Natural killer cell treated with Interleukin-12 subunit alpha and Interleukin-12 subunit beta and Interleukin-15 and Interleukin-18, amount 100 ng/mL, for 72 hours (primary cell): Measurements from ENCODE around the gene AUTS2. TPM values are rescaled to one million over a fixed set of nuclear protein-coding genes. Genes with fewer than 3 reads are reported as not detected.

Experiments used
- ATAC-seq, 2 donors: fragments of 150-1000 bp; cut with Tn5 transposase in 1 of 2; sonication (Bioruptor Pico), chemical (Tn5 transposase) in 1 of 2; 2 replicates each; pipeline ENCODE4 v1.10.0; 2021
- DNase-seq: peaks from one replicate; pipeline ENCODE4 v3.0.0; 2022; ENCODE audit warnings: low spot score
- H3K27ac Mint-ChIP-seq, 2 donors: 1 replicate in 1 of 2; 2 replicates in 1 of 2; pipeline ENCODE4 v1.8.0; 2022; ENCODE audit warnings: mixed read lengths in 2 of 2, mild to moderate bottlenecking in 1 of 2, moderate library complexity in 1 of 2
- H3K27me3 Mint-ChIP-seq, 2 donors: 1 replicate in 1 of 2; 2 replicates in 1 of 2; pipeline ENCODE4 v1.8.0; 2022; ENCODE audit warnings: mixed read lengths in 2 of 2
- H3K36me3 Mint-ChIP-seq: one replicate; pipeline ENCODE4 v1.8.0; 2022; ENCODE audit warnings: mixed read lengths
- H3K4me1 Mint-ChIP-seq, 2 donors: 1 replicate in 1 of 2; 2 replicates in 1 of 2; pipeline ENCODE4 v1.8.0; 2022; ENCODE audit warnings: low read depth in 2 of 2, mixed read lengths in 2 of 2, mild to moderate bottlenecking in 1 of 2
- H3K4me3 Mint-ChIP-seq: one replicate; pipeline ENCODE4 v1.8.0; 2022; ENCODE audit warnings: mixed read lengths
- H3K9me3 Mint-ChIP-seq: 2 replicates; pipeline ENCODE4 v1.8.0; 2022; ENCODE audit warnings: mixed read lengths
- total RNA-seq, 2 donors: library from RNA; stranded (reverse); gene quantifications; one replicate each; pipeline ENCODE4 v1.2.3, GENCODE V29; 2022

AUTS2 gene
- total RNA-seq, 2 donors from 2014 or later, result 14.3 to 43.0 TPM

- no peaks in the 10 kb centered on the region for H3K36me3 Mint-ChIP-seq
- H3K9me3 Mint-ChIP-seq, result no peaks in the 10 kb centered on the region
- H3K4me1 Mint-ChIP-seq, result peaks cover 38 to 40% of the 10 kb centered on the region in 2 donors
- peak overlapping the region; percentile 4 for H3K4me3 Mint-ChIP-seq
- H3K27me3 Mint-ChIP-seq, result peaks cover 0 to 2% of the 10 kb centered on the region in 2 donors
- ATAC-seq (no peak), DNase-seq (no peak)
- peak overlapping the region in 1 of 2 donors; percentile 25 for H3K27ac Mint-ChIP-seq
Measured at GRCh38 chr7:69698109-69698825, 100.0 kb downstream of the AUTS2 start.

- H3K27me3 Mint-ChIP-seq, result no peaks in the 10 kb centered on the region
Measured at GRCh38 chr7:69699931-69700330, 101.7 kb downstream of the AUTS2 start.

GRCh38 chr7:69700331-69700730 is 102.1 kb downstream of the AUTS2 start:
- Mint-ChIP-seq H3K27ac (no peak overlapping the region), H3K9me3 (no peaks in the 10 kb centered on the region), H3K36me3 (no peaks in the 10 kb centered on the region), H3K4me1 (peaks cover 36 to 45% of the 10 kb centered on the region in 2 donors), H3K27me3 (no peaks in the 10 kb centered on the region), H3K4me3 (no peak overlapping the region)
- ATAC-seq, result no peak
- DNase-seq, result no peak

More at GRCh38 chr7:69699931-69700330, 101.7 kb downstream of the AUTS2 start:
- Mint-ChIP-seq H3K27ac (no peak overlapping the region), H3K36me3 (no peaks in the 10 kb centered on the region), H3K9me3 (no peaks in the 10 kb centered on the region), H3K4me1 (peaks cover 36 to 45% of the 10 kb centered on the region in 2 donors), H3K4me3 (no peak overlapping the region)
- DNase-seq, result no peak
- no peak for ATAC-seq

- DNase-seq (no peak), ATAC-seq (no peak)
- H3K27ac Mint-ChIP-seq, result no peak overlapping the region
- no peaks in the 10 kb centered on the region for H3K27me3 Mint-ChIP-seq
- peaks cover 30 to 37% of the 10 kb centered on the region in 2 donors for H3K4me1 Mint-ChIP-seq
- H3K36me3 Mint-ChIP-seq, result no peaks in the 10 kb centered on the region
- no peaks in the 10 kb centered on the region for H3K9me3 Mint-ChIP-seq
- H3K4me3 Mint-ChIP-seq, result no peak overlapping the region
Measured at GRCh38 chr7:69701288-69701687, 103.0 kb downstream of the AUTS2 start.

- Mint-ChIP-seq H3K9me3 (no peaks in the 10 kb centered on the region), H3K4me3 (no peak overlapping the region), H3K4me1 (peaks cover 19 to 27% of the 10 kb centered on the region in 2 donors), H3K27ac (no peak overlapping the region), H3K36me3 (no peaks in the 10 kb centered on the region), H3K27me3 (no peaks in the 10 kb centered on the region)
- DNase-seq (no peak), ATAC-seq (peak; percentile 53 to 57)
Measured at GRCh38 chr7:69702357-69702756, 104.1 kb downstream of the AUTS2 start.

GRCh38 chr7:69703099-69703498 is 104.8 kb downstream of the AUTS2 start:
- no peaks in the 10 kb centered on the region for H3K9me3 Mint-ChIP-seq
- DNase-seq (no peak), ATAC-seq (no peak)
- no peak overlapping the region for H3K4me3 Mint-ChIP-seq
- no peak overlapping the region for H3K27ac Mint-ChIP-seq
- peaks cover 0 to 2% of the 10 kb centered on the region in 2 donors for H3K27me3 Mint-ChIP-seq
- no peaks in the 10 kb centered on the region for H3K36me3 Mint-ChIP-seq
- peaks cover 11 to 20% of the 10 kb centered on the region in 2 donors for H3K4me1 Mint-ChIP-seq

- H3K27me3 Mint-ChIP-seq, result peaks cover 4 to 8% of the 10 kb centered on the region in 2 donors
Measured at GRCh38 chr7:69706070-69706469, 107.8 kb downstream of the AUTS2 start.

GRCh38 chr7:69708857-69709256 is 110.6 kb downstream of the AUTS2 start:
- ATAC-seq (no peak), DNase-seq (no peak)
- Mint-ChIP-seq H3K9me3 (no peaks in the 10 kb centered on the region), H3K4me1 (peaks cover 0 to 13% of the 10 kb centered on the region in 2 donors), H3K36me3 (no peaks in the 10 kb centered on the region), H3K27ac (no peak overlapping the region), H3K4me3 (no peak overlapping the region), H3K27me3 (peaks cover 5 to 21% of the 10 kb centered on the region in 2 donors)

More at GRCh38 chr7:69706070-69706469, 107.8 kb downstream of the AUTS2 start:
- Mint-ChIP-seq H3K27ac (no peak overlapping the region), H3K36me3 (no peaks in the 10 kb centered on the region), H3K9me3 (no peaks in the 10 kb centered on the region), H3K4me3 (no peak overlapping the region), H3K4me1 (peaks cover 6 to 22% of the 10 kb centered on the region in 2 donors)
- DNase-seq (no peak), ATAC-seq (no peak)

- H3K9me3 Mint-ChIP-seq, result no peaks in the 10 kb centered on the region
- DNase-seq, result no peak
- H3K36me3 Mint-ChIP-seq, result no peaks in the 10 kb centered on the region
Measured at GRCh38 chr7:69710768-69711438, 112.6 kb downstream of the AUTS2 start.

GRCh38 chr7:69714886-69715576 is 116.8 kb downstream of the AUTS2 start:
- no peaks in the 10 kb centered on the region for H3K9me3 Mint-ChIP-seq
- ATAC-seq, result no peak
- H3K4me3 Mint-ChIP-seq, result no peak overlapping the region
- no peak overlapping the region for H3K27ac Mint-ChIP-seq
- DNase-seq, result no peak
- H3K36me3 Mint-ChIP-seq, result no peaks in the 10 kb centered on the region
- peaks cover 10 to 13% of the 10 kb centered on the region in 2 donors for H3K27me3 Mint-ChIP-seq
- H3K4me1 Mint-ChIP-seq, result no peaks in the 10 kb centered on the region

More at GRCh38 chr7:69710768-69711438, 112.6 kb downstream of the AUTS2 start:
- Mint-ChIP-seq H3K27me3 (peaks cover 8 to 21% of the 10 kb centered on the region in 2 donors), H3K4me3 (no peak overlapping the region), H3K4me1 (peaks cover 0 to 10% of the 10 kb centered on the region in 2 donors), H3K27ac (no peak overlapping the region)
- ATAC-seq, result no peak

GRCh38 chr7:69717221-69717620 is 118.9 kb downstream of the AUTS2 start:
- H3K4me1 Mint-ChIP-seq, result no peaks in the 10 kb centered on the region
- peaks cover 5 to 10% of the 10 kb centered on the region in 2 donors for H3K27me3 Mint-ChIP-seq
- no peaks in the 10 kb centered on the region for H3K36me3 Mint-ChIP-seq
- ATAC-seq (no peak), DNase-seq (no peak)
- no peak overlapping the region for H3K27ac Mint-ChIP-seq
- H3K9me3 Mint-ChIP-seq, result no peaks in the 10 kb centered on the region
- no peak overlapping the region for H3K4me3 Mint-ChIP-seq

GRCh38 chr7:69719717-69720116 is 121.4 kb downstream of the AUTS2 start:
- Mint-ChIP-seq H3K27ac (no peak overlapping the region), H3K27me3 (peaks cover 0 to 5% of the 10 kb centered on the region in 2 donors), H3K36me3 (no peaks in the 10 kb centered on the region), H3K9me3 (no peaks in the 10 kb centered on the region), H3K4me3 (no peak overlapping the region), H3K4me1 (no peaks in the 10 kb centered on the region)
- DNase-seq, result no peak
- no peak for ATAC-seq

- ATAC-seq, result no peak
- Mint-ChIP-seq H3K4me3 (no peak overlapping the region), H3K36me3 (no peaks in the 10 kb centered on the region), H3K27ac (no peak overlapping the region), H3K9me3 (peaks cover 3% of the 10 kb centered on the region), H3K27me3 (no peaks in the 10 kb centered on the region), H3K4me1 (no peaks in the 10 kb centered on the region)
- no peak for DNase-seq
Measured at GRCh38 chr7:69722843-69723242, 124.6 kb downstream of the AUTS2 start.

- Mint-ChIP-seq H3K4me3 (no peak overlapping the region), H3K36me3 (no peaks in the 10 kb centered on the region), H3K27ac (no peak overlapping the region), H3K4me1 (no peaks in the 10 kb centered on the region), H3K9me3 (peaks cover 3% of the 10 kb centered on the region), H3K27me3 (no peaks in the 10 kb centered on the region)
- no peak for DNase-seq
- ATAC-seq, result no peak
Measured at GRCh38 chr7:69723663-69724062, 125.4 kb downstream of the AUTS2 start.
